Smooth muscle cell (in vitro differentiated cells): Measurements from ENCODE around the gene SWT1. TPM values are rescaled to one million over a fixed set of nuclear protein-coding genes. Genes with fewer than 3 reads are reported as not detected.
A peak's percentile ranks its signal among the peaks of the same experiment; 100 is the strongest.

Source experiments
- DNase-seq: peaks from one replicate; lab custom pipeline; 2025; ENCODE audit not compliant: unreplicated experiment; lab: John Stamatoyannopoulos, UW
- H2AFZ ChIP-seq: fragments of 200-600 bp; sonication (generic); 2 replicates; pipeline ENCODE4 v1.6.0; 2016; ENCODE audit warnings: antibody characterized with exemption, low read depth, mild to moderate bottlenecking
- H3F3A ChIP-seq: fragments of 200-600 bp; sonication (generic); 2 replicates; pipeline ENCODE4 v1.6.0; 2017; ENCODE audit warnings: antibody characterized with exemption, low read depth
- H3K27ac ChIP-seq: fragments of 200-600 bp; sonication (generic); 2 replicates; pipeline ENCODE4 v1.5.1; 2016; ENCODE audit warnings: low read depth, mild to moderate bottlenecking
- H3K27me3 ChIP-seq: fragments of 200-600 bp; sonication (generic); 2 replicates; pipeline ENCODE4 v1.6.1; 2016; ENCODE audit warnings: low read depth, mild to moderate bottlenecking
- H3K36me3 ChIP-seq: fragments of 200-600 bp; sonication (generic); 2 replicates; pipeline ENCODE4 v1.5.1; 2016; ENCODE audit warnings: low read depth
- H3K4me1 ChIP-seq: fragments of 200-600 bp; sonication (generic); 2 replicates; pipeline ENCODE4 v1.5.1; 2016; ENCODE audit warnings: low read depth
- H3K4me2 ChIP-seq: fragments of 200-600 bp; sonication (generic); 2 replicates; pipeline ENCODE4 v1.6.0; 2016; ENCODE audit warnings: mild to moderate bottlenecking
- H3K4me3 ChIP-seq: fragments of 200-600 bp; sonication (generic); 2 replicates; pipeline ENCODE4 v1.5.1; 2016; ENCODE audit warnings: mild to moderate bottlenecking
- H3K79me2 ChIP-seq: fragments of 200-600 bp; sonication (generic); 2 replicates; pipeline ENCODE4 v1.6.0; 2016; ENCODE audit warnings: low read depth, mild to moderate bottlenecking
- H3K9ac ChIP-seq: fragments of 200-600 bp; sonication (generic); 2 replicates; pipeline ENCODE4 v1.6.0; 2016; ENCODE audit warnings: low read depth
- H3K9me3 ChIP-seq: fragments of 200-600 bp; sonication (generic); replicated peaks from 2 replicates; pipeline ENCODE4 v1.5.1; 2016; ENCODE audit warnings: low read depth
- H4K20me1 ChIP-seq: fragments of 200-600 bp; sonication (generic); 2 replicates; pipeline ENCODE4 v1.6.0; 2016; ENCODE audit warnings: low read depth
- CTCF ChIP-seq: fragments of 200-600 bp; sonication (generic); IDR thresholded peaks from 2 replicates; pipeline ENCODE4 v1.5.1; 2017; ENCODE audit warnings: borderline replicate concordance, mild to moderate bottlenecking, antibody characterized with exemption; ENCODE audit not compliant: insufficient read depth, poor library complexity, severe bottlenecking
- WGBS: methylation state at CpG from one replicate; pipeline ENCODE4 v1.1.7; 2016; ENCODE audit warnings: low lambda C conversion rate; 5-methylcytosine and 5-hydroxymethylcytosine counted together
- polyA plus RNA-seq: library from polyadenylated mRNA; unstranded; fragments of >200 nt; fragmentation: Nextera tagmentation; extraction: Ambion mirVana; gene quantifications from 2 replicates; pipeline ENCODE4 v1.2.1, GENCODE V29; 2016
- total RNA-seq: library from RNA; depleted of rRNA; stranded (reverse); fragments of >200 nt; gene quantifications from 2 replicates; pipeline ENCODE4 v1.2.3, GENCODE V29; 2014

SWT1 gene
- 11.2 and 16.2 TPM in 2 replicates for total RNA-seq
- 1.7 and 2.4 TPM in 2 replicates for polyA plus RNA-seq

- Histone ChIP-seq H3K9ac (peak within 1 kb of the TSS; percentile 92), H3K4me1 (peaks cover 18% of the 10 kb centered on the region), H3K9me3 (no peaks in the 10 kb centered on the region), H3K4me3 (peak within 1 kb of the TSS; percentile 82), H3K27me3 (no peaks in the 10 kb centered on the region), H2AFZ (peak within 1 kb of the TSS; percentile 86), H3K79me2 (peaks cover 35% of the 10 kb centered on the region), H3K27ac (peak within 1 kb of the TSS; percentile 95), H4K20me1 (peaks cover 3% of the 10 kb centered on the region), H3K36me3 (no peaks in the 10 kb centered on the region), H3F3A (no peaks in the 10 kb centered on the region), H3K4me2 (peak within 1 kb of the TSS; percentile 91)
- TF ChIP-seq CTCF, result no peak
- under 1% methylated on average over 48 of the region's 63 CpGs for WGBS
- peak; percentile 96 for DNase-seq
Observed at GRCh38 chr1:185156854-185157598, at the start of gene SWT1, which contains the start of gene TRMT1L. TSS of gene SWT1 (plus strand) at chr1:185157167. CDS start at chr1:185160842, 3,675 bp downstream. TSS of gene TRMT1L (minus strand) at chr1:185156953. CDS start at chr1:185156712, 241 bp downstream.

- Histone ChIP-seq H3K9me3 (peaks cover 5% of the 10 kb centered on the region), H2AFZ (no peak overlapping the region), H3F3A (peaks cover 10% of the 10 kb centered on the region), H3K36me3 (no peaks in the 10 kb centered on the region), H3K4me3 (no peak overlapping the region), H3K27ac (no peak overlapping the region), H4K20me1 (no peaks in the 10 kb centered on the region), H3K27me3 (no peaks in the 10 kb centered on the region), H3K4me2 (no peak overlapping the region), H3K9ac (no peak overlapping the region), H3K79me2 (no peaks in the 10 kb centered on the region), H3K4me1 (no peaks in the 10 kb centered on the region)
- TF ChIP-seq CTCF, result no peak
- DNase-seq, result no peak
Observed at GRCh38 chr1:185108321-185108720, 48.6 kb upstream of the SWT1 start.

GRCh38 chr1:185110145-185110544 lies 46.8 kb upstream of the SWT1 start:
- Histone ChIP-seq H4K20me1 (no peaks in the 10 kb centered on the region), H2AFZ (no peak overlapping the region), H3K4me1 (no peaks in the 10 kb centered on the region), H3K79me2 (no peaks in the 10 kb centered on the region), H3K4me3 (no peak overlapping the region), H3K27me3 (no peaks in the 10 kb centered on the region), H3F3A (no peaks in the 10 kb centered on the region), H3K36me3 (no peaks in the 10 kb centered on the region), H3K27ac (no peak overlapping the region), H3K9ac (no peak overlapping the region), H3K9me3 (peaks cover 5% of the 10 kb centered on the region), H3K4me2 (no peak overlapping the region)
- no peak for DNase-seq
- no peak for TF ChIP-seq CTCF

GRCh38 chr1:185111873-185112272 lies 45.1 kb upstream of the SWT1 start:
- H3K27me3 ChIP-seq, result no peaks in the 10 kb centered on the region
- no peak overlapping the region for H2AFZ ChIP-seq
- H3K79me2 ChIP-seq, result no peaks in the 10 kb centered on the region
- H3K4me2 ChIP-seq, result no peak overlapping the region
- H3K36me3 ChIP-seq, result no peaks in the 10 kb centered on the region
- no peaks in the 10 kb centered on the region for H4K20me1 ChIP-seq
- no peaks in the 10 kb centered on the region for H3K4me1 ChIP-seq
- H3K9me3 ChIP-seq, result peaks cover 5% of the 10 kb centered on the region
- TF ChIP-seq CTCF, result no peak
- H3K27ac ChIP-seq, result no peak overlapping the region
- no peak overlapping the region for H3K4me3 ChIP-seq
- no peaks in the 10 kb centered on the region for H3F3A ChIP-seq
- no peak overlapping the region for H3K9ac ChIP-seq
- DNase-seq, result no peak
